Endothelial cell of umbilical vein (primary cell): ENCODE data around the gene ZNF664. TPM values are rescaled to one million over a fixed set of nuclear protein-coding genes. Genes with fewer than 3 reads are reported as not detected.

ENCODE experiments used
- BruUV-seq: library from RNA; stranded (reverse); fragments of 400-500 nt; replicated peaks from 2 replicates; lab custom pipeline; 2021; lab: Mats Ljungman, UMichigan
- CTCF ChIA-PET: fragments of 300-600, 350-600 bp; sonication (Branson Sonifier 250); formaldehyde crosslinking; loops from one replicate; lab custom pipeline; 2021; ENCODE audit warnings: antibody characterized with exemption, inconsistent platforms; lab: Charles Lee
- POLR2A ChIA-PET: fragments of 300-600, 350-600 bp; sonication (Branson Sonifier 250); formaldehyde crosslinking; loops from one replicate; lab custom pipeline; 2021; ENCODE audit warnings: antibody characterized with exemption, inconsistent platforms; lab: Charles Lee
- DNase-seq: peaks from one replicate; pipeline ENCODE4 v3.0.0-alpha.2; 2011; ENCODE audit warnings: low read depth, low spot score
- FAIRE-seq: peaks from 2 replicates; lab custom pipeline; 2011; peaks lifted over from hg19 to GRCh38; lab: Jason Lieb, UNC
- H2AFZ ChIP-seq: 2 replicates; pipeline ENCODE4 v1.6.0; 2012; ENCODE audit warnings: low read depth, low read length, control low read depth, inconsistent platforms
- H3K27ac ChIP-seq: 2 replicates; pipeline ENCODE4 v1.5.1; 2011; ENCODE audit warnings: low read depth, mild to moderate bottlenecking, control low read depth, low read length, moderate library complexity; ENCODE audit not compliant: insufficient read depth
- H3K27me3 ChIP-seq, 2 experiments: 2 replicates each; pipeline versions ENCODE4 v1.6.0 to v1.6.1; 2011; ENCODE audit warnings: low read length in 2 of 2, mixed read lengths in 1 of 2; ENCODE audit not compliant: control insufficient read depth in 2 of 2, insufficient read depth in 2 of 2
- H3K36me3 ChIP-seq, 2 experiments: 2 replicates in 1 of 2; 3 replicates in 1 of 2; pipeline ENCODE4 v1.5.1; 2011; ENCODE audit warnings: low read length in 2 of 2, mild to moderate bottlenecking in 1 of 2, moderate library complexity in 1 of 2; ENCODE audit not compliant: control insufficient read depth in 2 of 2, insufficient read depth in 2 of 2; ENCODE audit errors: extremely low read depth in 1 of 2
- H3K4me1 ChIP-seq: 3 replicates; pipeline ENCODE4 v1.5.1; 2011; ENCODE audit warnings: mild to moderate bottlenecking, low read length; ENCODE audit not compliant: control insufficient read depth, insufficient read depth; ENCODE audit errors: extremely low read depth
- H3K4me2 ChIP-seq: 2 replicates; pipeline ENCODE4 v1.6.1; 2011; ENCODE audit warnings: low read length, control low read depth, mixed read lengths; ENCODE audit not compliant: insufficient read depth
- H3K4me3 ChIP-seq, 3 experiments: fragments of 200-600 bp in 1 of 3; sonication (generic), shearing (Covaris generic) in 1 of 3; replicated peaks in 1 of 3; 2 replicates each; pipeline ENCODE4 v1.5.1; 2011 to 2016; ENCODE audit warnings: control low read depth in 3 of 3, low read length in 3 of 3, mild to moderate bottlenecking in 2 of 3, inconsistent platforms in 1 of 3, low read depth in 1 of 3, moderate library complexity in 1 of 3; ENCODE audit not compliant: insufficient read depth in 1 of 3
- H3K79me2 ChIP-seq: 2 replicates; pipeline ENCODE4 v1.6.0; 2012; ENCODE audit warnings: low read length, inconsistent platforms; ENCODE audit not compliant: control insufficient read depth, insufficient read depth
- H3K9ac ChIP-seq: replicated peaks from 2 replicates; pipeline ENCODE3; 2011; ENCODE audit warnings: low read length, control low read depth; ENCODE audit not compliant: insufficient read depth; ENCODE audit errors: extremely low read depth
- H3K9me1 ChIP-seq: replicated peaks from 3 replicates; pipeline ENCODE4 v1.6.0; 2011; ENCODE audit warnings: mild to moderate bottlenecking, low read length; ENCODE audit not compliant: control insufficient read depth, insufficient read depth; ENCODE audit errors: extremely low read depth
- H3K9me3 ChIP-seq: replicated peaks from 2 replicates; pipeline ENCODE4 v1.5.1; 2012; ENCODE audit warnings: low read length, inconsistent platforms; ENCODE audit not compliant: control insufficient read depth, insufficient read depth
- H4K20me1 ChIP-seq: replicated peaks from 2 replicates; pipeline ENCODE3; 2011; ENCODE audit warnings: mild to moderate bottlenecking, low read length; ENCODE audit not compliant: control insufficient read depth, insufficient read depth; ENCODE audit errors: extremely low read depth
- EZH2 ChIP-seq: IDR thresholded peaks from 2 replicates; pipeline ENCODE4 v1.6.1; 2012; ENCODE audit warnings: borderline replicate concordance, low read depth, mild to moderate bottlenecking, moderate library complexity, low read length, inconsistent platforms; ENCODE audit not compliant: severe bottlenecking
- GATA2 ChIP-seq: IDR thresholded peaks from 2 replicates; pipeline ENCODE4 v1.7.0; 2011; ENCODE audit warnings: low read depth, mild to moderate bottlenecking, moderate library complexity, mixed read lengths, low read length; ENCODE audit not compliant: insufficient read length, insufficient read depth
- JUN ChIP-seq: IDR thresholded peaks from 2 replicates; pipeline ENCODE4 v1.6.1; 2011; ENCODE audit warnings: borderline replicate concordance, low read depth; ENCODE audit not compliant: insufficient read length, insufficient read depth
- MAX ChIP-seq: IDR thresholded peaks from 2 replicates; pipeline ENCODE4 v1.6.1; 2011; ENCODE audit not compliant: insufficient read depth, insufficient read length
- MYC ChIP-seq: IDR thresholded peaks from one replicate; pipeline ENCODE4 v1.6.1; 2011; ENCODE audit warnings: mild to moderate bottlenecking, low read depth, low read length
- POLR2A ChIP-seq: IDR thresholded peaks from 2 replicates; pipeline ENCODE4 v1.6.1; 2012; ENCODE audit warnings: low read depth, mild to moderate bottlenecking, control low read depth, low read length
- POLR2AphosphoS5 ChIP-seq: IDR thresholded peaks from 2 replicates; pipeline ENCODE4 v1.6.1; 2012; ENCODE audit warnings: low read depth, mild to moderate bottlenecking, control low read depth, low read length, moderate library complexity; ENCODE audit not compliant: insufficient read depth
- dilution Hi-C: fragments of 300-500 bp; cut with MboI; formaldehyde crosslinking; loops from one replicate; pipeline ENCODE4 v1.15.0; 2019; ENCODE audit warnings: low sequenced_read_pairs; ENCODE audit not compliant: extremely low pct_ligation_motif_present
- intact Hi-C: fragments of 100-400 bp; cut with micrococcal nuclease; formaldehyde crosslinking; loops from one replicate; pipeline ENCODE4 v1.10.0; 2022
- polyA plus RNA-seq, 4 experiments: library from polyadenylated mRNA; depleted of rRNA in 3 of 4; stranded (reverse) in 3 of 4; unstranded in 1 of 4; fragments of >200 nt; gene quantifications; 2 replicates each; pipeline versions ENCODE4 v1.2.1 to v1.2.3, GENCODE V29; 2011 to 2012; ENCODE audit warnings: missing spikeins in 1 of 4
- total RNA-seq: library from RNA; stranded (reverse); gene quantifications from 2 replicates; pipeline ENCODE4 v1.2.3, GENCODE V29; 2021
- TF ChIP-seq, protein P1 (sequence below), 2 donors: IDR thresholded peaks; 1 replicate in 1 of 2; 2 replicates in 1 of 2; pipeline ENCODE4 v1.5.1; 2011; ENCODE audit warnings: low read length in 2 of 2, mild to moderate bottlenecking in 2 of 2, moderate library complexity in 2 of 2, control low read depth in 1 of 2, inconsistent platforms in 1 of 2, low read depth in 1 of 2; ENCODE audit not compliant: insufficient read depth in 1 of 2; ENCODE audit errors: extremely low read depth in 1 of 2

ZNF664 gene
- total and polyA plus RNA-seq, 2 donors (not counting 3 experiments of a cell fraction or from before 2014, with no cell fraction given), result 29.8 to 71.3 TPM

GRCh38 chr12:124053851-124054250 lies 80.8 kb downstream of the ZNF664 start:
- peak overlapping the region; percentile 62 for H3K9ac ChIP-seq
- H3K4me1 ChIP-seq, result peaks cover 8% of the 10 kb centered on the region
- dilution Hi-C loops, result no loop called here
- FAIRE-seq, result peak; percentile 95
- intact Hi-C loops, result loop anchor here (1.0 to 5.0 kb wide), 4 partner anchors 57 to 713 kb away; partner anchors contain the start of gene RFLNA
- peak overlapping the region; percentile 25 for H3K4me2 ChIP-seq
- TF ChIP-seq MYC (no peak), EZH2 (no peak), JUN (no peak), POLR2AphosphoS5 (peak; percentile 28), GATA2 (no peak), POLR2A (no peak), MAX (no peak)
- TF ChIP-seq, protein P1, sequence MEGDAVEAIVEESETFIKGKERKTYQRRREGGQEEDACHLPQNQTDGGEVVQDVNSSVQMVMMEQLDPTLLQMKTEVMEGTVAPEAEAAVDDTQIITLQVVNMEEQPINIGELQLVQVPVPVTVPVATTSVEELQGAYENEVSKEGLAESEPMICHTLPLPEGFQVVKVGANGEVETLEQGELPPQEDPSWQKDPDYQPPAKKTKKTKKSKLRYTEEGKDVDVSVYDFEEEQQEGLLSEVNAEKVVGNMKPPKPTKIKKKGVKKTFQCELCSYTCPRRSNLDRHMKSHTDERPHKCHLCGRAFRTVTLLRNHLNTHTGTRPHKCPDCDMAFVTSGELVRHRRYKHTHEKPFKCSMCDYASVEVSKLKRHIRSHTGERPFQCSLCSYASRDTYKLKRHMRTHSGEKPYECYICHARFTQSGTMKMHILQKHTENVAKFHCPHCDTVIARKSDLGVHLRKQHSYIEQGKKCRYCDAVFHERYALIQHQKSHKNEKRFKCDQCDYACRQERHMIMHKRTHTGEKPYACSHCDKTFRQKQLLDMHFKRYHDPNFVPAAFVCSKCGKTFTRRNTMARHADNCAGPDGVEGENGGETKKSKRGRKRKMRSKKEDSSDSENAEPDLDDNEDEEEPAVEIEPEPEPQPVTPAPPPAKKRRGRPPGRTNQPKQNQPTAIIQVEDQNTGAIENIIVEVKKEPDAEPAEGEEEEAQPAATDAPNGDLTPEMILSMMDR (IDR thresholded peaks at IDR 0.05; ENCODE audit: extremely low read depth in 1 of 2, insufficient read depth in 1 of 2, low read depth in 1 of 2, low read length in 2 of 2), result peak; percentile 82 to 92
- ChIA-PET POLR2A (interaction anchor here (0.9 kb wide), 1 partner anchor 269 kb away, joined by 3 read pairs; no protein-coding TSS in a partner anchor), CTCF (interaction anchor here (0.6 to 3.1 kb wide), 84 partner anchors 8 to 853 kb away, joined by 3 to 169 read pairs (median 4); partner anchors contain the start of genes RFLNA and SCARB1)
- peak; percentile 92 for DNase-seq
- H3K36me3 ChIP-seq, result no peaks in the 10 kb centered on the region
- no peaks in the 10 kb centered on the region for H3K79me2 ChIP-seq
- H3K9me3 ChIP-seq, result no peaks in the 10 kb centered on the region
- H3K27me3 ChIP-seq, result no peaks in the 10 kb centered on the region
- H3K9me1 ChIP-seq, result no peaks in the 10 kb centered on the region
- BruUV-seq, result no TSS peak
- no peak overlapping the region for H3K4me3 ChIP-seq
- peak overlapping the region; percentile 91 for H2AFZ ChIP-seq
- peak overlapping the region; percentile 46 for H3K27ac ChIP-seq
- H4K20me1 ChIP-seq, result no peaks in the 10 kb centered on the region
